DND-41 (cell line): ENCODE data around the gene CAV1.

Experiments used
- EZH2 ChIP-seq: IDR thresholded peaks from 3 replicates; pipeline ENCODE4 v1.6.1; 2012; ENCODE audit warnings: borderline replicate concordance, low read depth, mild to moderate bottlenecking, moderate library complexity, low read length, inconsistent platforms; ENCODE audit not compliant: severe bottlenecking
- TF ChIP-seq, protein P1 (sequence below): IDR thresholded peaks from 2 replicates; pipeline ENCODE4 v1.5.1; 2012; ENCODE audit warnings: borderline replicate concordance, low read length, moderate library complexity, mild to moderate bottlenecking; ENCODE audit not compliant: poor library complexity, severe bottlenecking; ENCODE audit errors: extremely low read depth

- TF ChIP-seq, protein P1, sequence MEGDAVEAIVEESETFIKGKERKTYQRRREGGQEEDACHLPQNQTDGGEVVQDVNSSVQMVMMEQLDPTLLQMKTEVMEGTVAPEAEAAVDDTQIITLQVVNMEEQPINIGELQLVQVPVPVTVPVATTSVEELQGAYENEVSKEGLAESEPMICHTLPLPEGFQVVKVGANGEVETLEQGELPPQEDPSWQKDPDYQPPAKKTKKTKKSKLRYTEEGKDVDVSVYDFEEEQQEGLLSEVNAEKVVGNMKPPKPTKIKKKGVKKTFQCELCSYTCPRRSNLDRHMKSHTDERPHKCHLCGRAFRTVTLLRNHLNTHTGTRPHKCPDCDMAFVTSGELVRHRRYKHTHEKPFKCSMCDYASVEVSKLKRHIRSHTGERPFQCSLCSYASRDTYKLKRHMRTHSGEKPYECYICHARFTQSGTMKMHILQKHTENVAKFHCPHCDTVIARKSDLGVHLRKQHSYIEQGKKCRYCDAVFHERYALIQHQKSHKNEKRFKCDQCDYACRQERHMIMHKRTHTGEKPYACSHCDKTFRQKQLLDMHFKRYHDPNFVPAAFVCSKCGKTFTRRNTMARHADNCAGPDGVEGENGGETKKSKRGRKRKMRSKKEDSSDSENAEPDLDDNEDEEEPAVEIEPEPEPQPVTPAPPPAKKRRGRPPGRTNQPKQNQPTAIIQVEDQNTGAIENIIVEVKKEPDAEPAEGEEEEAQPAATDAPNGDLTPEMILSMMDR: no peak
- no peak for TF ChIP-seq EZH2
Measured at GRCh38 chr7:116477625-116478024, 47.2 kb upstream of the CAV1 start.
